ENCODE measurements around the gene OTOG.

GRCh38 chr11:17608821-17609220 is 61.8 kb downstream of the OTOG start:
- TF ChIP-seq POLR2AphosphoS5 (IDR thresholded peaks at IDR 0.05; ENCODE audit: borderline replicate concordance, low read depth, low read length), result no peak
- TF ChIP-seq EZH2 (IDR thresholded peaks at IDR 0.05), result no peak
